HUES48 (cell line): ENCODE data around the gene STK36.

Experiments used
- H3K27ac ChIP-seq: one replicate; pipeline ENCODE4 v1.7.0; 2013; ENCODE audit warnings: low read depth, low read length, inconsistent platforms
- H3K27me3 ChIP-seq: 2 replicates; pipeline ENCODE4 v1.6.1; 2013; ENCODE audit warnings: mild to moderate bottlenecking, low read length; ENCODE audit not compliant: control insufficient read depth, insufficient read depth
- H3K36me3 ChIP-seq: 2 replicates; pipeline ENCODE4 v1.6.1; 2013; ENCODE audit warnings: low read length; ENCODE audit not compliant: control insufficient read depth, insufficient read depth
- H3K4me1 ChIP-seq: 2 replicates; pipeline ENCODE4 v1.6.1; 2013; ENCODE audit warnings: mild to moderate bottlenecking, low read length; ENCODE audit not compliant: control insufficient read depth, insufficient read depth
- H3K4me3 ChIP-seq: 2 replicates; pipeline ENCODE4 v1.5.1; 2013; ENCODE audit warnings: mild to moderate bottlenecking, low read depth, low read length
- H3K9ac ChIP-seq: 2 replicates; pipeline ENCODE4 v1.6.1; 2013; ENCODE audit warnings: mild to moderate bottlenecking, low read depth, low read length, moderate library complexity
- H3K9me3 ChIP-seq: 2 replicates; pipeline ENCODE4 v1.6.1; 2013; ENCODE audit warnings: low read length; ENCODE audit not compliant: control insufficient read depth, insufficient read depth

STK36 gene

DNA sequence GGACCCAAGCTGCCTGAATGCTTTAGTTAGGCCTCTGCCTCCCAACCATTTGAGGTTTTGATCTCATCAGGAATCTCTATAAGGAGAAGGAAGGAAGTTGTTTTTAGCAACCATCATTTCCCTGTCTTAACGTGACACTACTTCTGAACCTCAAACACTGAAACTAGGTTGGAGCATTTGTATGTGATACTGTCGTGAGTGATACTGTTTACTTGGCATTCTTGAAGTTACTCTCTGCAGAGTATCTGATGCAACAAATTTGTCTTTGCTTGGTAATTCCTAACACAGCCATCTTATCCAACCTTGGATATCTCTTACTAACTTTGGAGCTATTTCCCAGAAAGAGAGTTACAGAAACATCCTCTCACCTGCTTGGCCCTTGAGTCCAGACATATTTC lies 60.9 kb downstream of the STK36 start:
- Histone ChIP-seq H3K4me1 (peaks cover 17% of the 10 kb centered on the region), H3K4me3 (no peak overlapping the region), H3K9me3 (no peaks in the 10 kb centered on the region), H3K9ac (no peak overlapping the region), H3K36me3 (peaks cover 21% of the 10 kb centered on the region), H3K27ac (peak overlapping the region; percentile 95), H3K27me3 (no peaks in the 10 kb centered on the region)

DNA sequence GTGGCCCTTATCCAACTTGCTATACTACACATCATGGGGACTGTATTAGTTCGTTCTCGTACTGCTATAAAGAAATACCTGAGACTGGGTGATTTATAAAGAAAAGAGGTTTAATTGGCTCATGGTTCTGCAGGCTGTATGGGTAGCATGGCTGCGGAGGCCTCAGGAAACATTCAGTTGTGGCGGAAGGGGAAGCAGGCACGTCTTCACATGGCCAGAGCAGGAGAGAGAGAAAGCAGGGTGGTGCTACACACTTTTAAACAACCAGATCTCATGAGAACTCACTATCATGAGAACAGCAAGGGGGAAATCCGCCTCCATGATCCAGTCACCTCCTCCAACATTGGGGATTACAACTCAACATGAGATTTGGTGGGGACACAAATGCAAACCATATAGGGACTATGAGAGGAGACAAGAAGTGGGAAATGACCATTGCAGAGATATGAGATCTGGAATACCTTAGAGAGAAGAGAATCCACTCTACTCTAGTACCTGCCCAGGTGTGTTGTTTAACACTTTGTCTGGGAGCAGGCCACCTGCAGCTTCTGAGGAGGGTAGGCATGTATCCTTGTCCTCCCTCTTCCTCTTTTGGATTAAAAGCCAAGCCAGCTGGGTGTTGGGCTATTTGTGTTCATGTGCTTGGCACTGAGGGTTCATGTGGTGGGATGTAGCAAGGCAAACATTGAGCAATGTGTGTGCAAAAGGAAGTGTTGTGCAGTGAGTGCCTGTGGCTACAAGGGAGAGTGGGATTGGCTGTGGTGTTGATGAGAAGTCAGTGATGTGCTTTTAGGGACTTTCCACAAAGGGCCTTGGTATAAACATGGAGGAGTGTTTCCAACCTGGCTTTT lies 61.5 kb downstream of the STK36 start:
- Histone ChIP-seq H3K4me1 (peaks cover 17% of the 10 kb centered on the region), H3K27me3 (no peaks in the 10 kb centered on the region), H3K27ac (no peak overlapping the region), H3K36me3 (peaks cover 24% of the 10 kb centered on the region), H3K4me3 (no peak overlapping the region), H3K9ac (no peak overlapping the region), H3K9me3 (no peaks in the 10 kb centered on the region)

DNA sequence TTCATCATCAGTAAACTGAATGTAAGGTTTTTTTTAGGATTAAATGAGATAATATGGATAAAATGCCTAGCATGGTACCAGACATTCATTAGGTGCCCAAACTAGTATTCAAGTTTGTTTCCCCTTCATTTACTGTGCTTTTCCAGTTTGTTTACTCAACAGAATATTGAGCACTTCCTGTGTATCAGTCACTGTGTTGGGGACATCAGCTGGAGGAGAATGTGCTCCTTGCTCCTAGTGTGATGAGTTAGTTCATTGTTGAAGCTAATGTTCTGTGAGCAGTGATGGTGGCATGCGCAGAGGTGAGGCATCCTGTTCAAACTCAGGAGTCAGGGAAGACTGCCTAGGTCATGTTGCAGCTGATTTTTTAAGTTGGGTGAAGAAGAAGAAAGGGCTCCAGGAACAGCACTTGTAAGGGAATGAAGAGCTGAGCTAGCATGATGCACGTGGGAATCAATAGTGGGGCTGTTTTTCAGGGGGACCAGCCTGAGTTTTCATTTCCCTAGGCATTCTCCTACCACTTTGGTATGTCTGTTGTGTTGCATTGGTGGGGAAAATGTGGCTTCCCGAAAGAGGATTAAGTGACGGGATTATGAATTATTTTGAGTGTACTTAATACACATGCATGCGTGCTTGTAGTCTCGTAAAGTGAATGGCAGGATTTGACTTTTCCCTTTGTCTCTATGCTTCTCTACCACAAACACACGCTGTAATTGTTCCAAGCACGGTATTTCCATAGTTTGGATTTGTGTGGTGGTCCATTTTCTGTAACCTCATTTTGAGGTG lies 62.5 kb downstream of the STK36 start:
- Histone ChIP-seq H3K4me3 (no peak overlapping the region), H3K36me3 (peaks cover 32% of the 10 kb centered on the region), H3K27ac (no peak overlapping the region), H3K9me3 (no peaks in the 10 kb centered on the region), H3K27me3 (no peaks in the 10 kb centered on the region), H3K9ac (no peak overlapping the region), H3K4me1 (peaks cover 17% of the 10 kb centered on the region)

DNA sequence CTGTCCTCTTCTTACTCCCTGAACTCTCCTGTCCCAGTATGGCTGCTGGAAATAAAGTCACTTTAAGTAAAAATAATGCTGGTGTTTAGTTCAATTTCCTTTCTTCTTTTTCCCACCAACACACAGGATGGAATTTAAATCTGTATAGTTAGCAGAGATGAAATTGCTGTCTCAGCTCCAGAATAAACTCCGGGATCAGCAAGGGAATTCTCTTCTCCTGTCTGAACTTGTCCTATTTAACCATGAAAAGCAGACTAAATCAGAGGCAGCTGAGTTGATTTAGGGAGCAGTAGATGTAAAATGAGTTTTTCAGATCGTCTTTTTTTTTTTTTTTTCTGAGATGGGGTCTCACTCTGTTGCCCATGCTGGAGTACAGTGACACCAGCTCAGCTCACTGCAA lies 64.6 kb downstream of the STK36 start:
- Histone ChIP-seq H3K36me3 (peaks cover 50% of the 10 kb centered on the region), H3K9ac (no peak overlapping the region), H3K4me1 (peaks cover 14% of the 10 kb centered on the region)

DNA sequence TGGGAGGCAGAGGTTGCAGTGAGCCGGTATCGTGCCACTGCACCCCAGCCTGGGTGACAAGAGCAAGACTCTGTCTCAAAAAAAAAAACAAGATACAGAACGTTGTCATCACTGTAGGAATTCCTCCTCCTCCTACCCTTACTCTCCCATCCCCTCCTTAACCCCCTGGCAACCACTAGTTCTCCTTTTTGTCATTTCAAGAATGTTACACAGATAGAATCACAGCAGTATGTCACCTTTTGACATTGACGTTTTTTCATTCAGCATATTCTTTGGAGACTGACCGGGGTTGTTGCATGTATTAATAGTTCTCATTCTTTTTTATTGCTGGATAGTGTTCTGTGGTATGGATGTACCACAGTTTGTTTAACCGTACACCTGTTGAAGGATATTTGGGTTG lies 71.2 kb downstream of the STK36 start:
- H3K4me3 ChIP-seq = no peak overlapping the region
- no peaks in the 10 kb centered on the region for H3K9me3 ChIP-seq
- H3K27ac ChIP-seq = no peak overlapping the region
- H3K4me1 ChIP-seq = no peaks in the 10 kb centered on the region
- no peaks in the 10 kb centered on the region for H3K27me3 ChIP-seq
- no peak overlapping the region for H3K9ac ChIP-seq
- peaks cover 98% of the 10 kb centered on the region for H3K36me3 ChIP-seq

More for the DNA sequence above, 64.6 kb downstream of the STK36 start:
- Histone ChIP-seq H3K9me3 (no peaks in the 10 kb centered on the region), H3K27me3 (no peaks in the 10 kb centered on the region), H3K27ac (no peak overlapping the region), H3K4me3 (no peak overlapping the region)

DNA sequence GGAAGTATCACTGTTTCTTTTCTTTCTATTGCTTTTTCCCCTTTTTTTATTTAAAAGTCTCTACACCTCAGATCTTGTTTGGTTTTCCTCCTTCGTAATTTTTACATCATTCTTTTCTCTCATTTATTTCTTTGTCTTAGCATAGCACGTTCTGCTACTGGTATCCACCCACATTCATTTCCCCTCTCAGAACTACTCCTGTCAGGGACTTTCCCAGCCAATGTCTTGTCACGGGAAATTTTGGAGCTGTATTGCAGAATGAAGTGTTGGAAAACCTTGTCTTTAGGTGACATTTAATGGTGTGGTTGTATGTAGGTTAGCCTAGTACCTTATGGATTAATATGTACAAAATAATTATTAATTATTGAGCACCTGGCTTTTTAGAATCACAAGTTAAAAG lies 72.7 kb downstream of the STK36 start:
- Histone ChIP-seq H3K9ac (no peak overlapping the region), H3K9me3 (no peaks in the 10 kb centered on the region), H3K27ac (no peak overlapping the region), H3K4me3 (no peak overlapping the region), H3K27me3 (no peaks in the 10 kb centered on the region), H3K36me3 (peaks cover 96% of the 10 kb centered on the region), H3K4me1 (no peaks in the 10 kb centered on the region)

DNA sequence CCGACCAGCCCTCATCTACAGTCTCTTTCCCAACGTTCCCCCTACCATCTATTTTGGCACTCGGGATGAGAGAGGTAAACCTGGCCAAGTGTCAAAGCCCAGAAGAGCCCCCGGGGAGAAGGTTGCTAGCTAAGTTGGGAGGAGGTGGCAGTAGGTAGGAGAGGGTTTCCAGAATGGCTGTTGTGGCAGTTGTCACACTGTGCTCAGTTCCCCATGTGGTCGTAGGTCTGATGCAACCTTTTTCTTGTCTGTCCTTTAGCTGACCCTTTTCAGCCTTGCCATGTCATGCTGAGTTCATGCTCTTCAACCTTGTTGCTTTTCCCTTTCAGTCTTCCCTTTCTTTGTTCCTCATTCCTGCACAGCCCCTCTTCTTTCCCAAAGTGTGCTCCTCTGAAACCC lies 73.3 kb downstream of the STK36 start:
- peaks cover 96% of the 10 kb centered on the region for H3K36me3 ChIP-seq
- H3K9me3 ChIP-seq = no peaks in the 10 kb centered on the region
- H3K4me1 ChIP-seq = no peaks in the 10 kb centered on the region
- no peaks in the 10 kb centered on the region for H3K27me3 ChIP-seq
- no peak overlapping the region for H3K27ac ChIP-seq
- no peak overlapping the region for H3K4me3 ChIP-seq
- no peak overlapping the region for H3K9ac ChIP-seq

DNA sequence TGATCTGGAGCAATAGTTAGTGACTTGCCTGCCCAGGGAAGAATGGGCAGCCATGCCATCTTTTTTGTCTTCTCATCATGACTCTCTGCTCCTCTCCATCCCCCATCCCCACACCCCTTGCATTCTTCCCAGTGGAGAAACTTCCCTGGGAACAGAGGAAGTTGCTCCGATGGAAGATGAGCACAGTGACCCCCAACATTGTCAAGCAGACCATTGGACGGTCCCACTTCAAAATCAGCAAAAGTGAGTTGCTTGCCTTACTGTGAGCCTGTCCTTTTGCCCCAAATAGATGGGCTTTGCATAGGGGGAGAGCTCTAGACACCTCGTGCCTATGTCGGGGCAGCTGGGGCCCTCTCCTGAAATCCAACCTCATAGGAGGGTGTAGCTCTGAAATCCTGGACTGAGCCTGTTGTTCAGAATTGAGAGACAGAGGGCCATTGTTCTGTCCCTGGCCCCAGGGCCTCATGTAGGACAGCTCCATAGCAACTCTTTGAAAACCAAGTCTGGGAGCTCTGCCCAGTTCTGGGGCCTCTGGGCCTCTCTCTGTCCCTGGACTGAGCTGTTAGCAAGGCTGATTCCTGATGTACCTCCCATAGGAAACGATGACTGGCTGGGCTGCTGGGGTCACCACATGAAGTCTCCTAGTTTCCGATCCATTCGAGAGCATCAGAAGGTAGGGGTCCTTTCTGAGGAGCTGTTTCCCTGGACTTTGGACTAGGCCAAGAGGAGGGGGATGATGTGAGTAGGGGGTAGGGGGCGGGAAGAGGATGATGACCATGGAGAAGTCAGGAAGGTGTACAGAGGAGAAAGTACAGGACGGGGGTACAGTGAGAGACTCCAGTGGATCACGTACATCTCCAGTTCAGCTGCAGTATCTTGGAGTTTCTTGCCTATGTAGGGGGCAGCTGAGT lies 73.9 kb downstream of the STK36 start:
- Histone ChIP-seq H3K9me3 (no peaks in the 10 kb centered on the region), H3K4me1 (no peaks in the 10 kb centered on the region), H3K27ac (no peak overlapping the region), H3K4me3 (no peak overlapping the region), H3K36me3 (peaks cover 96% of the 10 kb centered on the region), H3K27me3 (no peaks in the 10 kb centered on the region), H3K9ac (no peak overlapping the region)

DNA sequence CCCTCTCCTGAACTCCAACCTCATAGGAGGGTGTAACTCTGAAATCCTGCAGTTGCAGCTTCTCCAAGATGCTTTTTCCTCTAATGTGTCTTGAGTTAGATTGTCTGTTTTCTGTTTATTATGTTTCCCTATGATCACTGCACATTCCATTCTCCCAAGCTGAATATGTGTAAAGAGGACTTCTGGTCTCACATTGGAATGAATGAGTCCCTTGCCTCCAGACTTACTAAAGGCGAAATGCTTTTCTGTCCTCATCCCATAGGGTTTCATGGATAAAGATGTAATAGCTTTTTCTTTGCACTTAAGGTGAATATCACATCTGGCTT lies 74.5 kb downstream of the STK36 start:
- Histone ChIP-seq H3K27ac (no peak overlapping the region), H3K4me1 (no peaks in the 10 kb centered on the region), H3K9me3 (no peaks in the 10 kb centered on the region), H3K4me3 (no peak overlapping the region), H3K27me3 (no peaks in the 10 kb centered on the region), H3K9ac (no peak overlapping the region), H3K36me3 (peaks cover 96% of the 10 kb centered on the region)

DNA sequence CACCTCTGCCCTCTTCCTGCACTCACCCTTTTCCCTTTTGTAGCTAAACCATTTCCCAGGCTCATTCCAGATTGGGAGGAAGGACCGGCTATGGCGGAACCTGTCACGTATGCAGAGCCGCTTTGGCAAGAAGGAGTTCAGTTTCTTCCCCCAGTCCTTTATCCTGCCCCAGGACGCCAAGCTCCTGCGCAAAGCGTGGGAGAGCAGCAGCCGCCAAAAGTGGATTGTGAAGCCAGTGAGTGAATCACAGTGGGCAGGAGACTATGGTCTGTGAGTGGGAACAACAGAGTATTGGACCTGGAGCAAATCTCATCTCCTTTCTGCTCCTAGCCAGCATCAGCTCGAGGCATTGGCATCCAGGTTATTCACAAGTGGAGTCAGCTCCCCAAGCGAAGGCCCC lies 75.1 kb downstream of the STK36 start:
- Histone ChIP-seq H3K4me1 (no peaks in the 10 kb centered on the region), H3K9ac (no peak overlapping the region), H3K9me3 (no peaks in the 10 kb centered on the region), H3K36me3 (peaks cover 93% of the 10 kb centered on the region), H3K27me3 (no peaks in the 10 kb centered on the region), H3K4me3 (no peak overlapping the region), H3K27ac (no peak overlapping the region)
